ENCODE results near the gene RAB1A.

Gene RAB1A

DNA sequence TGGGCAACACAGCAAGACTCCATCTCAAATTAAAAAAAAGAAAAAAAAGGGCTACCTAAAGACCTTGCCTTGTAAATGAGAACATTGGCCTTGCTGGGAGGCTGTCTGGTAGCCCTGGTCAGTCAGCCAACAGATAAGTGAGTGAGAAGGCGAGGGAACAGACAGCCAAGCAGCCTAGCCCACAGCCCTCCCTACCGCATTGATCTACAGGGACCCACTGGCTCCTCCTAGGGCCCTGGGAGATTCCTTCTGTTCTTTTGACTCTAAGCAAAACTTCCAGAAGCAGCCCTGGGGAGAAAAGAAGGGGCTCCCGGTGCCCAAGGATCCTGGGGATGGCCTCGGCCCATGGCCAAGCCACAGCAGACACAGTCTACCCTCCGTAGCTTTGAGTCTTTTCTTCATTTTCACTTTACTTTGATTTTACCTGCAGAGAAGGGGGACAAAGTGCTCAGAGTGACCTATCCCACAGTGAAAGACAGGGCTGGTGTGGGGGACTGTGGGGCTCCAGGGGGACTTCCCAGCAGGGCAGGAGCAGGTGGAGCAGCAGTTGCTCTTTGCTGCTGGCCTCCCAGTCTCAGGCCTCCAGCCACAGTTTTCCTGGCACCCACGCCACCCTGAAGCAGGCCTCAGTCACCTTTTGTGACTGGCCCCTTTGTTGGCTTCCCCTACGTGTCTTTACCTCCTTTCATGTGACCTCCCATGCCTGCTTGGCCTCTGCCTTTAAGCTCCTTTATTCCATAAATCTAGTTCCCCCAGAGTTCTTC, 68.6 kb downstream of the RAB1A start:
- no peak for DNase-seq (ENCODE audit: low read depth in 2 of 2)

DNA sequence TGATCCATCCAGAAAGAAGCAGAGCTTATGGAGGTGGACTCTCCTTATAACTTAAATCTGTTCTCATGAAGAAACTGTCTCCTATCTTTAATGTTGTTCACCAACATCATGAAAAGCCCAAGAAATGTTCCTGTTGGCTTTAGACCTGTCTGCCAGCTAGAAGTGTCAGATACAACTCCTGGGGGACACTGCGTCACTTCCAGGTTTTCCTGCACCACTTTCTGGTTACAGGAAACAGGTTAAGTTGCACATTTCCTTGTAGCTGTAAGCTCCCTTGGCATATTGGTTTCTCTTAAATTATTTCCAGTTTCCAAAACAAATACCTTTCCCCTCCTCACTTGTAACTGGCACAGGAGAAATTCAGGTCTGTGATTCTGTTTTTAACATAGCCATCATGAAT, 70.8 kb downstream of the RAB1A start:
- no peak for DNase-seq (ENCODE audit: low read depth in 2 of 2)

DNA sequence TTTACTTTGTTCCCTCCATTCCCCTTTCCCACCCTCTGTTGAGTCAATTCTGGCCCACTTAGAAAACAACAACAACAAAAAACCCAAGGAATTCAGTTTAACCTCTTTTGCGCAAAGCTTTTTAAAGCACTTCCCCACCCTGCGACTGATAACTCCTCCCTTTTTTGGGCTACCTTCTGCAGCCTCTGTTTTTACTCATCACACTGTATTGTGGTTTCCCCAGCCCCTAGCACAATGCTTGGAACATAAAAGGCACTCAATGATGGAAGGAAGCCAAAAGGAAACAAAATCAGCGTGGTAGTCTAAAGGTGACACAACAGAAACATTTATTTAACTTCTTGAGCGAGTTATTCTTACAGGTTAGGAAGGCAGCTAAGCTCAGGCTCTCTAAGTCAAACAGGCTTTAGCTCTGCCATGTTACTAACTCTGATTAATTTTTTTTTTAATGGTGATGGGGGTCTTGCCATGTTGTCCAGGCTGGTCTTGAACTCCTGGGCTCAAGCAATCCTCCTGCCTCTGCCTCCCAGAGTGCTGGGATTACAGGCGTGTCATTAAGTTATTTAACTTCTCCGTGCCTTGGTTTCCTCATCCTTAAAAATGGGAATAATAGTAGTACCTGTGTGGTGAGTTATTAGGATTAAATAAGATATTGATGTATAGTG, 72.4 kb downstream of the RAB1A start:
- peak in 1 of 2 donors; percentile 39 for DNase-seq (ENCODE audit: low read depth in 2 of 2)

DNA sequence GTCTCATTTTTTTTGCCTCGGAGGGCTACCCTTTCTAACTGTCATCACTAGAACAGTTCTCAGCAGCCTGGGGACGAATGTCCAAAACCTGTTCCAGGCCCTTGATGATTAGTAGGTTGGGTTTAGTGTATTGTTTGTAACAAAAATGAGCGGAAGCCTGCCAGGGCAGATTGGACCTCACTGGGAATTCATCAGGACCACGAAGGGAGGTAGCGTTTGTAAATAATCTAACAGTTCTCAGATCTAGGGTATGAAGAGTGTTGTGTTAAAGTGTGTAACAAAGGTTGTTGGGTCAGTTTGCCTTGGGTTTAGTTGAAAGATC, 72.9 kb downstream of the RAB1A start:
- no peak for DNase-seq (ENCODE audit: low read depth in 2 of 2)

DNA sequence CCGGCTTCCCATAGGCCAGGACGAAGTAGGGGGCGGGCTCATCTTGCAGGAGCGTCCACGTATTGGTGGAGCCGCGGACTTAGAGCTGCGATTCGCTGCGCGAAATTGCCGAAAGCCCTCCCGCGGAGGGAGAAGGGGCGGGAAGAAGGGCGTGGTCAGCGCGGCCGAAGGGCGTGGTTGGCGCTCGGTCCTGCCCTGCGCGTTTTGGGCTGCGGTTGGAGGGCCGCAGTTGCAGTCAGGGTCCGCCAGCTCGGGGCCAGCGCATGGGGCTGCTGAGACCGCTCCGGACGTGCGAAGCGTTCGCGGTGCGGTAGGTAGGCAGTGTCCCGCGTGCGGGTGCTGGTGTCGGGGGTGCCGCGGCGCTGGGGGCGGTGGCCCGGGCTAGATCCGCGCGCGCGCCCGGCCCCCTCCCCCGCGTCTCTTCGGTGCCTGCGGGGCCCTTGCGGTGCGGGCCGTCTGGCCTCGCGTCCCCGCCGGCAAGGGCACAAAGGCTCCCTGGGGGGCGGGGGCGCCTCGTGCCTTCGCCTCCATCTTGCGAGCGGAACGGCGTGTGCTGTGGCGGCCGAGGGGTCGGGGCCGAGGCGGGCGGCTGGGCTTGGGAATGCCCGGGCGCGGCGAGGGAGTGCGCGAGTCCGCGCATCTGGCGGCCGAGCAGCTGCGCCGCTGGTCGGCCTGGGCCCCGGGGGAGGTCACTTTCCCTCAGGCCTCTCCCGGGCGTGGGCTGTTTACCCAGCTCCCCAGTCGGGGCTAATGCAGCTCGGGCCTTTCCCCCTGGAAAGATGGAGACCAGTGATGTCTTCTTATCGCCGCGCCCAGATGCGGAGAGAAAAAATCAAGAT, 73.5 kb downstream of the RAB1A start, which contains the start of gene CEP68:
Gene CEP68 (plus strand): TSS at position 202 of the 839 bp plus-strand sequence. CDS start 13,029 bp downstream, outside the sequence.
- DNase-seq (ENCODE audit: low read depth in 2 of 2), result peak; percentile 92 to 95

DNA sequence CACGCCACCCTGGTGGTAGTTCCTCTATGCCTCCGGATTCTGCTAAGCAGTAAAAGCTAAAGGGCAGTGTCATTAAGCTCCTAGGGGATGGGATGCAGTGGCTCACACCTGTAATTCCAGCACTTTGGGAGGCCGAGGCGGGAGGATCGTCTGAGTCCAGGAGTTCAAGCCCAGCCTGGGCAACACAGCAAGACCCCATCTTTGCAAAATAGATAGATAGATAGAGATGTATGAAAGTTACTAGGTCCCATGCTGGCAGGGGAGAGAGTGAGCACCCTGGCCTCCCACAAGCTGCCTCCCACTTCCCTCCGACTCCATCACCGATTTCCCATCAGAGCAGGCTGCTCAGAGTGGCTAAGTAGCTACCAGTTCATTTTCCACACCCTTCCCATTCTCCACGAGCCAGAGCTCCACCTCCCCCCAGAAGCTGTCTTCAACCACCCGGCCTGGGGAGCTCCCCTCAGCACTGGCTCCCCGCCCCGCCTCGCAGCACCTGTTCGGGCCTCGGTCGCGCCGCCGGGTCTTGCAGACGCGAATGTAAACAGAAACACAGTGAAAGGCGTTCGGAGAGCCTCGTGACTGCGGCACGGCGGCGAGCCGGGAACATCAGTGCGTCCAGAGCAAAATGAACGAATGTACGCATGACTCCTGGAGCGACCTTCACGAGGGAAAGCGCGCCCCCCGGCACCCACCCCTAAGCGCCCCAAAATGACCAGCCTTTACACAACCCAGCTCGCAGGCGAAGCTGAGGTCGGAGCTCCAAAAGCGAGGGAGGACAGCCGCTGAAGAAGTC, 74.3 kb downstream of the RAB1A start:
- DNase-seq (ENCODE audit: low read depth in 2 of 2), result peak in 1 of 2 donors; percentile 36

DNA sequence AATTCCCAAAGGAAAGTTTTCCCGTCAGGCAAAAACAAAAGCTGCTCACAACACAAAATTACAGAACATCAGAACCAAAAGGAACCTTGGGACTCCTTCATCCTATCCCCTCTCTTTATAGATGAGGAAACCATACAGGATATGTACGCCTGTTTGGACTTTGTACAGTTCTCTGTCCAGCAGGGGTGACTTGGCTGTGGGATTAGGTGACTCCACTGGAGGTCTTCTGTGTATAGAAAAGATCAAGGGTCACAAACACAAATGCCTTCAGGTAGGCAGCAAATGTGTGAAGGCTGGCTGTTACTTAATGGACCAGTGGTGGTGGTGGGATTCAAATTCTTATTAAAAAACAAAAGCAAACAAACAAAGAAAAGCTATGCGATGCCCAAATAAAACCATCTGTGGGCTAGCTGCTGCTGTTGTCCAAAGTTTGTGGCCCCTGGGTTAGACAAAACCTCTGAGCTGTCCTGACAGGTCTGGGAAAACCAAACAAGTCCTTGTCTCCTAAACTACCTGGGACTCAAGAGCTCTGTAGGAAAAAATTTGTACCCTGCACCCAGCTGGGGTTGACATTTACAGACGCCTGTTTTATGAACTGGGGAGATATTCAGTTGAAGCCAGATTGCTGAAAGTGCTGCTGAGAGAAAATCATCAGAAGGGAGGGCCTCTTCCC, 75.0 kb downstream of the RAB1A start:
- DNase-seq (ENCODE audit: low read depth in 2 of 2), result no peak

DNA sequence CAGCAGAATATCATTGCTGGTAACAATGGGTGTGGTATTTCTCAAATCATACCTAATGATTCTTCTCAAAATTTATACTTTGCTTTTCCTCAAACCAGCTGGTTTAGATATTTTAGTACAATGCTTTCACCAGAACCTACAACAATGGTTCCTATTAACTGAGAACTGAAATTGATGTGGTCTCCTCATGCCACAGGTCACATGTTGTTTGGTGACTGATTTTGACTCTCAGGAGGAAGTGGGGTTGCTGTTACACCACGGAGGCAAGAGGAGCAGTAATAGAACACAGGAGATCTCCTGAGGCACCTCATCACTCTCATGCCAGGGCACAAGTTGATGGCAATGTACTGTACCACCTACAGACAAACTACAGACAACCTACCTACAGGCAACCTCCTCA, 76.7 kb downstream of the RAB1A start:
- DNase-seq (ENCODE audit: low read depth in 2 of 2), result peak in 1 of 2 donors; percentile 25

DNA sequence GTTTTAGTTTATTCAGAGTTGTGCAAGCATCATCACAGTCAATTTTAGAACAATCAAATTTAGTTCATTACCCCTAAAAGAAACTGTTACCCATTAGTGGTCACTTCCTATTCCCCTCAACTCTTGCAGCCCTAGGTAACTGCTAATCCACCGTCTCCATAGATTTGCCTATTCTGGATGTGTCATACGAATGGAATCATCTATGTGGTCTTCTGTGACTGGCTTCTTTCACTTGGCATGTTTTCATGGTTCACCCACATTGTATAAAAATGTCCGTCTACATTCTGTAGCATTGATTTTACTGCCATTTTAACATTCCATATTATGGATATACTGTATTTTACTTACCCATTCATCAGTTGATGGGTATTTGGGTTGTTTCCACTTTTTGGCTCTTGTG, 79.0 kb downstream of the RAB1A start:
- DNase-seq (ENCODE audit: low read depth in 2 of 2), result no peak

DNA sequence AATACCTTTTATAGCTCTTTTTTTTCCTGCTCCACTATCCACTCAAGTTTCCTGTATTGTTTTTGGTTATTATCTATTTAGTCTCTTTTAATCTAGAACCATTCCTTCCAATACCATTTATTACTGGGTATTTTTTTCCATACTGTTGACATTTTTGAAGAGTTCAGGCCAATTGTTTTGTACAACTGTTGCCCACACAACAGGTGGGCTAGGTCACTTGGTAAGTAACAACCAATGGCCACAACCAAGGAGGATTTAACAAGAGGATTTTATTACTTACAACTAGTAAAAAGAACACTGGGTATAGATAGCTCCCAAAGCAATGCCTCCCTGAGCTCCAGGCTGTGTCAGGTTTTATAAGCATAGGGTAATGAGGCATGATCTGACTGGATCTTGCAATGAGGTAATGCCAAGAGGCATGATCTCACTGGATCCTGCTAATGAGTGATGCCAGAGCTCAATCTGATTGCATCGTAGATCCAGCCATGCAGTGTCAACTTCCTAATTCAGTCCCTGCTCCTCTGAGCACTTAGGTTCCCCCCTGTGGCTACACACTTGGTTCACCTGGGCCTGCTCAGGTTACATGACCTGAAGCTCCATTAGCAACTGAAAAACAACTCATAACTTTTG, 80.8 kb downstream of the RAB1A start:
- no peak for DNase-seq (ENCODE audit: low read depth in 2 of 2)

DNA sequence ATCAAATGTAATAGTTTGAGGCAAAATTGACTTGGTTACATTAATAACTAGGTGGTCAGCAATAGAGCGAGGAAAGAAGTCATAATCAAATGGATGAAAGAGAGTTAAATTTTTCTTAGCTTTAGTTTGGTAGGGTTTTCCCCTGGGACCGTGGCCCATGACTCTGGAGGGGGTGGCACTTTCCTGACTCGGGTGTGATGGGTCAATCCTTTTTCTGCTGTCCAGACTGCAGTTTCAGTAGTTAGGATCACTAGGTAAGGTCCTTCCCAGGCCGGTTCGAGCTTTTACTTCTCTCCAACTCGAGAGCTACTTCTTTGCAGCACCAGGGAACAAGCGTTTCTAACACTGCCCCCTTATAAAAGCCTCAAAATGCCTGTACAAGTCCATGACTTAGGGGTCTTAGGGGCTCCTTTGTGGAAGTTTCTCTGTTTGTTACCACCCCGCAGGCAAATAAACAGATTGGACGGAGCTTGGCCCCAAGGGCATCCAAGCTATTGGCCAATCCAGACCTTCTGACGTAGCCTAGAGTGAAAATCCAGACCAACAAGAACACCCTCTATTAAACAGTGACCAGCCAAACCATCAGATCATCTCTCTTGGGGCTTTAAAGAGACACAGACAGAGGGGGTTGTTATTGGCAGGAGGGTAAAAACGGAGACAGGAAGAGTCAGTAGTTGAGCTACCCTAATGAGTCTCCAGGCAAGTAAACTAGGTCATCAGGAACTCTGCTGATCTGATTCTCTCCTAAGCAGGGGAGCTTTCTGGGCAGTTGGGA, 83.1 kb downstream of the RAB1A start:
- DNase-seq (ENCODE audit: low read depth in 2 of 2), result no peak

DNA sequence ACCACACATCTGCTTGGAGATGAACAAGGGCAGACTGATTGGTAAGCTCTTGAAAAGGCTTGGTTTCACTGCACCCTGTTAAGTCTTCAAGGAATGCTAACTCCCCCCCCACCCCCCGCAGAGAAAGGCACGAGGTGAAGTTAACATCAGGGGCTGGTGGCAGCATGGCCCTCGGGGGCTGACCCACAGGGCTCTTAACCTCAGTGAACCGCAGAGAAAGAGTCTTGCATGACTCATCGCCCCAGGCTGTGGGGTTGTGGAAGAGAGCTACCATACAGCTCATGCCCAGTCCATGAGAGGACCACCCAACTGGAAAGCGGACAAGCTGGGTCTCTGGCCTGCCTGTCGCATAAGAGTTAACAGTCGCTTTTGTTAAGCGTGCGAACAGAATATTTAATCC, 84.3 kb downstream of the RAB1A start:
- no peak for DNase-seq (ENCODE audit: low read depth in 2 of 2)

DNA sequence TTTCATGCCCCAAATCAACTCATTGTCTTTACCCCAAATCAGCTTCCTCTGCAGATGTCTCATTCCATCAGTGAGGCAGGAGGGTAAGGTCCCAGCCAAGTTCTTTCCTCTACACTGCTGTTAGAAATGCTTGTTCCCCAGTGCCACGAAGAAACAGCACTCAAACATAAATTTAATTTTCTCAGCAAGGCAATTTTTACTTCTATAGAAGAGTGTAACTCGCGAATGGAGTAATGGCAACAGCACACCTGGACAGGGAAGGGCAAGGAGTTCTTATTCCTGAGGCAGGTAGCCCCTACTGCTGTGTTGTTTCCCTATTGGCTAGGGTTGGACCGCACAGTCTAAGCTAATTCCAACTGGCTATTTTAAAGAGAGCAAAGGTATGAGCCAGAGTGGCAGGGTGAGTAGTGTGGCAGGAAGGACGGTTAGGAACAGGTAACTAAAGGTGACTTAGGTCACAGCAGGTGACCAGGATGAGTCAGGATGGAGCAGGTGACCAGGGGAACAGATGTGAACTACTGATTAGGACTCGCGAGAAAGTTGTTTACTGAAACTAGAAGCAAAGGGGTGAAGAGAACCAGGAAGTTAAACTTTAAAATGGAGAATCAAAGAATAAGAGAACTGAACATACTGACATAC, 85.7 kb downstream of the RAB1A start:
- DNase-seq (ENCODE audit: low read depth in 2 of 2), result no peak

DNA sequence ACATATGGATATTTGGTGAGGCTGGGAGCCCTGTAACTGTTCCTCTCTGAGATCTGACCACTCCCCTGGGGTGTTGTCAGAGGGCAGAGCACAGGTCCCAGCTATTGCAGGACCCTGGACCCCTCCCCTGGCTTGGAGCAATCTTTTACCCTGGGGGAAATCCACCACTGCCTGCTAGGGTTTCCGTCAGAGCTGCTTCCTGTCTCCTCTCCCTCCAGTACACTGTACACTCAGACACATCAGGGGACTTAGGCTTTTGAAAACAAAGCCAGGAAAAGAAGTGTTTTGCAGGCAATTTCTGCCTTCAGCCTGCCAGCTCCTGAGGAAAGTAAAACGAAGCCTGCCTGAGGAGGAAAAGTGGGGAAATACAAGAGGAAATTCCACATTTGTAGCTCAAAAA, 86.9 kb downstream of the RAB1A start:
- DNase-seq (ENCODE audit: low read depth in 2 of 2), result no peak

DNA sequence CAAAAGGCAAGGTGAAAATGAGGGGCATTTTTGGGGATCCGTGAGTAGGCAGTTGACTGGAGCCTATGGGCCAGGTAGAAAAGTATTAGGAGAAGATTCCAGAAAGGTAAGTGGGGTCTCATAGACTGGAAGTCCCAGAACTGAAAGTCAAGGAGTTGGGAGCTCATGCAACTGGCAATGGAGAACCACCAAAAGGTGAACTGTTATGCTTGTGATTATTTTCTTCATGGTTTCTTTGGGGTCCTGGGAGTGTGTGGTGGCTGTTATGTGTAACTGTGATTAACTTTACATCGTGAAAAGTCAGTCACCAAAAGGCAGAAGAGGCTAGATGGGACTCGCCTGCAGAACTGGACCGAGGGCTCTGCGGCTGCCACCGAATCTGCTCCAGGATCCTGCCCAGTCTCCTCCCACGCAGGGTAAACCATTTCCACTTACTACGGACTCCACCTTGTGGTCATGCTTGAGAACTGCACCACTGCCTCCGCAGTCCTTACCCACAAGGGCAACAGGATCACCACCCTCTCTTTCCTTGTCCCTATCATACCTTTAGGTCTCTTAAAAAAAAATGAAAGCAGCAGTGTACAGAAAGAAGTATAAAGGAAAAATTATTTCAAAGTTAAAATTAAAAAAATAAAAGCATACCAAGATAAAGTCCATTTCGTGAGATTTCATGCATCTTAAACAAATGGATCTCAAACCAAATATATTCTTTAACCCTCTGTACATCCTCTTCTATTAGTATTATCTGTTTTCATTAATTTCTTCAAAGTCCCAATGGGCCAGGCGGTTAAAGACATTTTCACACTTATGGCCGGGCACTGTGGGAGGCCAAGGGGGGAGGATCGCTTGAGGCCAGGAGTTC, 89.3 kb downstream of the RAB1A start:
- peak; percentile 55 to 58 for DNase-seq (ENCODE audit: low read depth in 2 of 2)

DNA sequence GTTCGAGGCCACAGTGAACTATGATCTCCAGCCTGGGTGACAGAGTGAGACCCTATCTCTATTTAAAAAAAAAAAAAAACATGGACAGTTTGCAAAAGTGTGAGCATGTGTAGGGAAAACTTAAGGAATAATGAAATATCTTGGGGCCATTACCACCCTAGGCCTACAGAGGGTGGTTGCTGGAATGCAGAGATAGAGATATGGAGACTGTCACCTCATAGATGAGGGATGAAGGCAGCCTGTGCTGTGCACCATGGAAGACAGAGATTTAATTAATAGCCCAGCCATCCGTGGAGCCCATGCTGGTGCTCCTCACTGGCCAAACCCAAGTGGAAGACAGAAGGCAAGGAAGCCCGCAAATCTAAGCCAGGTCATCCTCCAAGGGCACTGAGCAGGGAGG, 90.3 kb downstream of the RAB1A start:
- no peak for DNase-seq (ENCODE audit: low read depth in 2 of 2)

DNA sequence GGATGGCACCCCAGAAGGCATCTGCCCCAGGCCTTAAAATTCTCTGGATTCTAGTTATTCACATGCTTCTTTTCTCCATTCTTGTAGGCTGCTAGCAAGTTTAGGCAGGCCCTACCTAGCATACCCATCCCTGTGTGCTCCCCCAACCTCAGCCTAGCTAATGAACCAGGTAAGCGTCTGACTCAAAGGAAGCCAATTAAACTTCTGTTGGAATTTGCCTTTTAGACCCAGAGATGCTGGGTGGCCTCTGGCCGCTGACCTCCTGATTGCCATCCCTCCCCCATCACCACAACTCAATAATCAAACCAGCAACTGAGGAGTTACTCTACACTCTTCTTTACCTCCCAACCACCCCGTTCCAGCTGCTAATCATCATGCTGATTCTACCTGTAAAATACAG, 92.7 kb downstream of the RAB1A start:
- DNase-seq (ENCODE audit: low read depth in 2 of 2), result no peak

Data from stimulated activated CD8-positive, alpha-beta memory T cell treated with anti-CD3 and anti-CD28 coated beads, Interleukin-15, amount 100 ng/mL, for 48 hours (primary cell).